DMS114 treated with DMSO at 0.1 percent for 48 hours (cell line): ENCODE results near the gene PRDM1.

ENCODE experiments used
- DNase-seq: peaks from one replicate; lab custom pipeline; 2025; ENCODE audit not compliant: unreplicated experiment; lab: John Stamatoyannopoulos, UW

PRDM1 gene

DNA sequence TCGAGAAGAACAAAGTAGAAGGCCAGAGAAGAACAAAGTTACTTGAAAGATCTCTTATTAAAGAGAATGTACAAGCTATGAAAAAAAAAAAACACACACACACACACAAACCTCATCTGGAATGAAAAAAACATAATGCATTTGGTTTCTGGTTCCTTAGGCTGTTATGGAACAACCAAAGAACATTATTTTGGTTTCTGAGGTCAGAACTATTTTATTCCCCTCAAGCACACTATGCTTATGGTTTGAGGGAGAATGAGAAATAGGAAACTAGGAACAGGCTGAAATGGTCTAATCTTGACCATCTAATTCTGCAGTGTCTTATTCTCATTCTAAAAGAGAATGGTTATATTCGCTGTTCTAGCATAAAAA is 8.8 kb downstream of the PRDM1 start:
- DNase-seq: no peak

DNA sequence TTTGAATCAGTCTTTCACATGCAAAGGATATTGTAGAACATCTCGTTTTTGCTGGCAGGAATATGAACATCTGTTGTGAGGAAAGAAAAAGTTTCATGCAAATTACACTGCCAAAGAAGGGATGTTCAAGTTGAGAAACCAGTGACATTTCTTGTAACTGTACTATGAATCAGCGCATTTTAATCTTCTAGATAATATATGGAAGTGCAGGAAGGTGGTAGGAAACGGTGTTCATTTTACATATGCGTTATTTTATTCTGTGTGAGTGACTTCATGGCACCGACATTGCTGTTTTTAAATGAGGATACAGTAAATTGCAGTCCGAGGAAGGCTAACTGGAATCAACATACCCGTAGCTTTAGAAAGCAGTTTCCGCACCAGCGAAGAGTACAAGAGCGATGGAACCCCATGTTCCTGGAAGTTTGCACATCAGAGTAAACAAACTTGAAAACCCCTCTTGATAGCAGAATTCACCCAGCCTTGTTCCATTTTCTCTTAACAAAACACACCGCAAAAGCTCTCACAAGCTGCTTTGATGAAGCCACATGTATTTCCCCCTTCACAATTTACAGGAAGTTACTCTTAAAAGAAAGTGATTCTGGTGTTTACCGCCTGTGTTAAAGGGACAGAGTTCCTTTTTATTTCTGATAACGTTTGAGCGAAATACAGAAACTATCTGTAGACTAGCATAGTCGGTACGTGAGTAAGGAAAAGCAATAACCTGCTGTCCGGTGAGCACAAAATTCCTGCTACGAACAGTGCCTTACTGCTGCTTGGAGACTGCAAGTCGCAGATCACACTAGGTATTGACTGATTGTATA is 11.5 kb downstream of the PRDM1 start:
- no peak for DNase-seq

- no peak for DNase-seq
Observed at GRCh38 chr6:106098383-106099234, 12.5 kb downstream of the PRDM1 start.

DNA sequence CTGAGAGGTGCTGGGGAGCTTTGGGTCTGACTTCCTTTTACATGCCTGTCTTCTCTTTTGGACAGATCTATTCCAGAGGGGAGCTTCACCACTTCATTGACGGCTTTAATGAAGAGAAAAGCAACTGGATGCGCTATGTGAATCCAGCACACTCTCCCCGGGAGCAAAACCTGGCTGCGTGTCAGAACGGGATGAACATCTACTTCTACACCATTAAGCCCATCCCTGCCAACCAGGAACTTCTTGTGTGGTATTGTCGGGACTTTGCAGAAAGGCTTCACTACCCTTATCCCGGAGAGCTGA is 13.1 kb downstream of the PRDM1 start:
- DNase-seq: no peak

DNA sequence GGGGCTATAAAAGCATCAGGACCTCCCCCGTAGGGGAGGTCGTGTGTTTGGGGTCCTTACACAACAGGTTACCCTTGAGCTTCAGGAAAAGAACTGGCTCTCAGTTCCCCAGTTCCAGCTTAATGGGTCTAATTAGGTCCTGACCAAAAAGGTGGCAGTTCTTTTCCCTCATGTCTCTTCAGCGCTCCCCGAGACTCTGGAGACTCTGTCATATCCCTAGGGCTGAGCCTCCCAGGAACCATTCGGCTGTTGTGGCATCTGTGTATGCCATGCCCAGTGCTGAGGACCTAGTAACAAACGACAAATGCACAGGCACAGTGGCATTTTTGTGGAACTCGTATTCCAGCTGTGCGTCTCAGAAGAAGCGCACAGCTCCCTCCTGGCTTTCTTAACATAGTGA is 14.6 kb downstream of the PRDM1 start:
- no peak for DNase-seq

GRCh38 chr6:106101466-106101865 is 15.3 kb downstream of the PRDM1 start:
- DNase-seq: no peak

- DNase-seq: no peak
Observed at GRCh38 chr6:106102034-106102433, 15.9 kb downstream of the PRDM1 start.

DNA sequence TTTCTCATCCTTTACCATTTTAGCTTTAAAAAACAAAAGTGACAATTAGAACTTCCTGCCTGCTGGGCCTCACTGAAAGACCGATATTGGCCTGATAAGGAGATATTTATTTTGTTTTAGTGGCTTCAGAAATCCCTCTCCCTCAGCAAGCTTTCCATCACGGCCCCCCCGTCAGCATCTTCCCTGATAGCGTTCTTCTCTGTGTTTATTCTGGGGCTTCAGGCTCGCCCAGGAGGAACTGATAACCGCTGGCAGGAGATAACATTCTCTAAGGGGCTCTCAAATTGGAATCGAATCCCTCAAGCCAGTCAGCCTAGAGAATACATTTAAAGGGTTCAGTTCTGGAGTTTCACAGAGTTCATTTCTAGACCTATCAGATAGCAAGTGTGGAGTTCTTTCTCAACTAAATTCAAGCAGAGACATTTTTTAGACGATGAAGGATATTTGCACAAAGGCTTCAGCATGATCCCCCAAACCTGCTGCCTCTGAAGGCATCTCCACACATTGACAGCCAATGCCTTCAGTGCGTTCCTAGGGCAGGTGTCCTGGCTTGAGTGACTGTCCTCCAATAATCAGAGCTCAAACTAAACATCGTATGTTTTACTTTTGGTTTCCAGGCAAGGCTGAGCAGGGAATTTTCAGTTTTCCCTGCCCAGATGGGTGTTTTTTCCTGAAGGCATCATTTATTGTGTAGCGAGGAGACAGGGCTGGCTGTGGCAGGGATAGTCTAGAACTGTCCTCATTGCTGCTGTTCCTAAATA is 17.0 kb downstream of the PRDM1 start:
- no peak for DNase-seq

- DNase-seq: no peak
Observed at GRCh38 chr6:106103728-106104109, 17.6 kb downstream of the PRDM1 start.

GRCh38 chr6:106104476-106104875 is 18.3 kb downstream of the PRDM1 start:
- no peak for DNase-seq

- DNase-seq: no peak
Observed at GRCh38 chr6:106104941-106105340, 18.8 kb downstream of the PRDM1 start.

DNA sequence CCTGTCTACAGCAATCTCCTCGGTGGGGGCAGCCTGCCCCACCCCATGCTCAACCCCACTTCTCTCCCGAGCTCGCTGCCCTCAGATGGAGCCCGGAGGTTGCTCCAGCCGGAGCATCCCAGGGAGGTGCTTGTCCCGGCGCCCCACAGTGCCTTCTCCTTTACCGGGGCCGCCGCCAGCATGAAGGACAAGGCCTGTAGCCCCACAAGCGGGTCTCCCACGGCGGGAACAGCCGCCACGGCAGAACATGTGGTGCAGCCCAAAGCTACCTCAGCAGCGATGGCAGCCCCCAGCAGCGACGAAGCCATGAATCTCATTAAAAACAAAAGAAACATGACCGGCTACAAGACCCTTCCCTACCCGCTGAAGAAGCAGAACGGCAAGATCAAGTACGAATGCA is 19.4 kb downstream of the PRDM1 start:
- no peak for DNase-seq

- no peak for DNase-seq
Observed at GRCh38 chr6:106106276-106107042, 20.3 kb downstream of the PRDM1 start.

GRCh38 chr6:106107043-106107613 is 21.0 kb downstream of the PRDM1 start:
- DNase-seq: no peak

DNA sequence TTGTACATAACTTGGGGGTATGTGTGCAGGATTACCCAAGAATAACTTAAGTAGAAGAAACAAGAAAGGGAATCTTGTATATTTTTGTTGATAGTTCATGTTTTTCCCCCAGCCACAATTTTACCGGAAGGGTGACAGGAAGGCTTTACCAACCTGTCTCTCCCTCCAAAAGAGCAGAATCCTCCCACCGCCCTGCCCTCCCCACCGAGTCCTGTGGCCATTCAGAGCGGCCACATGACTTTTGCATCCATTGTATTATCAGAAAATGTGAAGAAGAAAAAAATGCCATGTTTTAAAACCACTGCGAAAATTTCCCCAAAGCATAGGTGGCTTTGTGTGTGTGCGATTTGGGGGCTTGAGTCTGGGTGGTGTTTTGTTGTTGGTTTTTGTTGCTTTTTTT is 22.0 kb downstream of the PRDM1 start:
- no peak for DNase-seq

DNA sequence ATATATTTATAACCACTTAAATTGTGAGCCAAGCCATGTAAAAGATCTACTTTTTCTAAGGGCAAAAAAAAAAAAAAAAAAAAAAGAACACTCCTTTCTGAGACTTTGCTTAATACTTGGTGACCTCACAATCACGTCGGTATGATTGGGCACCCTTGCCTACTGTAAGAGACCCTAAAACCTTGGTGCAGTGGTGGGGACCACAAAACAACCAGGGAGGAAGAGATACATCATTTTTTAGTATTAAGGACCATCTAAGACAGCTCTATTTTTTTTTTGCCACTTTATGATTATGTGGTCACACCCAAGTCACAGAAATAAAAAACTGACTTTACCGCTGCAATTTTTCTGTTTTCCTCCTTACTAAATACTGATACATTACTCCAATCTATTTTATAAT is 22.9 kb downstream of the PRDM1 start:
- DNase-seq: no peak

DNA sequence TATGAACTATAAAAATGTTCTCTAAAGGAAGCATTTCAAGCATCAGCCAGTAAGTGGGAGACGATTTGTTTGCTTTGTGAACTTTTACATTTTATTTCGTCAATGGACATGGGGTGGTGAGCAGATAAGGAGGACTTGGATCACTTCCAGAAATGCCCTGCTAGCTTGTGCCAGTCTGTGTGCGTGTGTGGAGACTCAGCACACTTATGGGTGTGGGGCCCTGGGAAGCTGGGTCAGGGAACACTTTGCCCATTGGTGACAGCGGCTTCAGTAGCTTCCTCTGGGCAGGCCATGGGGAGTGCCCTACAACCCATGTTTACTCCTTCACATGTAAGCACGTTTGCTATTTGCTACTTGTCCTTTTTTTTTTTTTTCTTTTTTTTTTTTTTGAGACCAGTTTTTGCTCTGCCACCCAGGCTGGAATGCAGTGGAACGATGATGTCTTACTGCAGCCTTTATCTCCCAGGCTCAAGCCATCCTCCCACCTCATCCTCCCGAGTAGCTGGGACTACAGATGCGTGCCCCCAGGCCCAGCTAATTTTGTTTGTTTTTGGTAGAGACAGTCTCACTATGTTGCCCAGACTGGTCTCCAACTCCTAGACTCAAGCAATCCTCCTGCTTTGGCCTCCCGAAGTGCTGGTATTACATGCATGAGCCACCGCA is 24.2 kb downstream of the PRDM1 start:
- no peak for DNase-seq

GRCh38 chr6:106112433-106112832 is 26.3 kb downstream of the PRDM1 start:
- no peak for DNase-seq

GRCh38 chr6:106113256-106113959 is 27.3 kb downstream of the PRDM1 start:
- DNase-seq: no peak

GRCh38 chr6:106114492-106114891 is 28.4 kb downstream of the PRDM1 start:
- no peak for DNase-seq
